ENCODE measurements around the gene SERPINB2.

Gene SERPINB2

GRCh38 chr18:63869374-63869773, 18.1 kb upstream of the SERPINB2 start:
- Histone ChIP-seq H3K4me3 (ENCODE audit: low read length) (no peak overlapping the region), H3K27ac (ENCODE audit: low read depth, low read length) (no peak overlapping the region), H3K9ac (ENCODE audit: low read depth, low read length) (no peak overlapping the region), H3K36me3 (ENCODE audit: insufficient read depth, low read length) (no peaks in the 10 kb centered on the region), H3K4me1 (ENCODE audit: insufficient read depth, low read length) (no peaks in the 10 kb centered on the region), H3K9me3 (ENCODE audit: insufficient read depth, low read depth, low read length) (no peaks in the 10 kb centered on the region), H3K27me3 (ENCODE audit: insufficient read depth, low read length) (no peaks in the 10 kb centered on the region)
- 95% methylated on average over 9 of the region's 9 CpGs for WGBS

- Histone ChIP-seq H3K27ac (ENCODE audit: low read depth, low read length) (no peak overlapping the region), H3K9me3 (ENCODE audit: insufficient read depth, low read depth, low read length) (no peaks in the 10 kb centered on the region), H3K9ac (ENCODE audit: low read depth, low read length) (no peak overlapping the region), H3K4me3 (ENCODE audit: low read length) (no peak overlapping the region), H3K27me3 (ENCODE audit: insufficient read depth, low read length) (no peaks in the 10 kb centered on the region), H3K36me3 (ENCODE audit: insufficient read depth, low read length) (no peaks in the 10 kb centered on the region), H3K4me1 (ENCODE audit: insufficient read depth, low read length) (no peaks in the 10 kb centered on the region)
- 97% methylated on average over 3 of the region's 3 CpGs for WGBS
Observed at GRCh38 chr18:63869851-63870250, 17.7 kb upstream of the SERPINB2 start.

DNA sequence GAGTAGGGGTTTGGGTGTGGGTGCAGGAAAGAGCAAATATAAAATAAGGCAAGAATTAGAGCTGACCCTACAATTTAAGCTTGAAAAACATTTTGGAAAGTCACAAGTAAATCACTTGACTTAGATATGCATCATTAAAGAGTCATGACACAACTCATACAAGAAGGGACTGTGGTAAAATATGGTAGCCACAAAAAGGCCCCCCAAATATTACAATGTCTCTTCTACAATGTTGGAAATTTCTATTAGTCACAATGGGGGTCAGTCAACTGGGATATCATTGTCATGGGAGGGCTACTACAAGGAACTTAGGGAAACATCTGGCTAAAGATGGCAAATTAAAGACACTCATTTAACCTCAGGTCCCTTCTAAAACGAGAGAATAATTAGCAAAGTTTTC, 15.7 kb upstream of the SERPINB2 start:
- Histone ChIP-seq H3K9me3 (ENCODE audit: insufficient read depth, low read depth, low read length) (no peaks in the 10 kb centered on the region), H3K27me3 (ENCODE audit: insufficient read depth, low read length) (no peaks in the 10 kb centered on the region), H3K4me3 (ENCODE audit: low read length) (no peak overlapping the region), H3K36me3 (ENCODE audit: insufficient read depth, low read length) (no peaks in the 10 kb centered on the region), H3K9ac (ENCODE audit: low read depth, low read length) (no peak overlapping the region), H3K4me1 (ENCODE audit: insufficient read depth, low read length) (no peaks in the 10 kb centered on the region), H3K27ac (ENCODE audit: low read depth, low read length) (no peak overlapping the region)
- WGBS = 96% methylated on average over 1 of the region's 1 CpG

- Histone ChIP-seq H3K36me3 (ENCODE audit: insufficient read depth, low read length) (no peaks in the 10 kb centered on the region), H3K9me3 (ENCODE audit: insufficient read depth, low read depth, low read length) (no peaks in the 10 kb centered on the region), H3K27me3 (ENCODE audit: insufficient read depth, low read length) (no peaks in the 10 kb centered on the region), H3K4me1 (ENCODE audit: insufficient read depth, low read length) (no peaks in the 10 kb centered on the region), H3K4me3 (ENCODE audit: low read length) (no peak overlapping the region), H3K9ac (ENCODE audit: low read depth, low read length) (no peak overlapping the region), H3K27ac (ENCODE audit: low read depth, low read length) (no peak overlapping the region)
Observed at GRCh38 chr18:63872586-63872985, 14.9 kb upstream of the SERPINB2 start.

DNA sequence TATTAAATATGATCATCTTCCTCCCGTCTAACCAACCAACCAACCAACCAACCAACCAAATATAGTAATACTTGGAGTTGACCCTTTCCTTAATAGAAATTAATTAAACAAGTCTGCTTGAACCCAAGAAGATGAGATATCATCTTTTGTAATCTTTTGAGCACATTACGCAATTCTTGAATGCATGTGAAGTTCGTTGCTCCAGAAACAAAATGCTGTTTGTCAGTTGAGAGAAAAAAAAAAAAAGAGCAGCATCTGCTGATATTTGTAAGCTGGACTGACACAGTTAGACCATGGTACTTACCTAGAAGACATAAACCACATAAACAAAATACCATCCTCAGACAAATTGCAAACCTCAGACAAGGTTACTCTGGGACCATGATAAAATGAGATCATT, 9.2 kb upstream of the SERPINB2 start:
- H3K9ac ChIP-seq (ENCODE audit: low read depth, low read length) = no peak overlapping the region
- no peak overlapping the region for H3K4me3 ChIP-seq (ENCODE audit: low read length)
- H3K9me3 ChIP-seq (ENCODE audit: insufficient read depth, low read depth, low read length) = no peaks in the 10 kb centered on the region
- H3K27ac ChIP-seq (ENCODE audit: low read depth, low read length) = no peak overlapping the region
- H3K36me3 ChIP-seq (ENCODE audit: insufficient read depth, low read length) = no peaks in the 10 kb centered on the region
- H3K4me1 ChIP-seq (ENCODE audit: insufficient read depth, low read length) = no peaks in the 10 kb centered on the region
- H3K27me3 ChIP-seq (ENCODE audit: insufficient read depth, low read length) = no peaks in the 10 kb centered on the region
- 95% methylated on average over 3 of the region's 3 CpGs for WGBS

- Histone ChIP-seq H3K27ac (ENCODE audit: low read depth, low read length) (no peak overlapping the region), H3K36me3 (ENCODE audit: insufficient read depth, low read length) (no peaks in the 10 kb centered on the region), H3K9me3 (ENCODE audit: insufficient read depth, low read depth, low read length) (no peaks in the 10 kb centered on the region), H3K4me1 (ENCODE audit: insufficient read depth, low read length) (no peaks in the 10 kb centered on the region), H3K4me3 (ENCODE audit: low read length) (no peak overlapping the region), H3K9ac (ENCODE audit: low read depth, low read length) (no peak overlapping the region), H3K27me3 (ENCODE audit: insufficient read depth, low read length) (no peaks in the 10 kb centered on the region)
- 94% methylated on average over 4 of the region's 4 CpGs for WGBS
Observed at GRCh38 chr18:63878925-63879324, 8.6 kb upstream of the SERPINB2 start.

DNA sequence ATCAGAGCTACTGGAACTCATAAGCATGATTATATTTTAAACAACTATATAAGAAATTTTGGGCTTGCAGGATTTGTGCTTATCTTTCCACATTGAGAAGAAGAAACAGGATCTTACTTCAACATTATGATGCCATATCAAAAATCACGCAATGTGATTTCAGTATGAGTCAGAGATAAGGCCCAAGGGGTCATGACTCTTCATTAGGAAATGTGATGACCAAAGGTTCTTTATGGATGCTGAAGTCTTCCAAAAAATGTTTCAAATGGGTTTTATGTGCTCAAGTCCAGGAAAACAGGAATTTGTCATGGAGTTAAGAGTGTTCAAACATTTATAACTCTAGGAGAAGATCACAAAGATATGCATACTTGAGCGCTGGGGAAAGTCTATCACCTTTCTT, 7.8 kb upstream of the SERPINB2 start:
- Histone ChIP-seq H3K27ac (ENCODE audit: low read depth, low read length) (no peak overlapping the region), H3K9ac (ENCODE audit: low read depth, low read length) (no peak overlapping the region), H3K36me3 (ENCODE audit: insufficient read depth, low read length) (no peaks in the 10 kb centered on the region), H3K4me1 (ENCODE audit: insufficient read depth, low read length) (no peaks in the 10 kb centered on the region), H3K9me3 (ENCODE audit: insufficient read depth, low read depth, low read length) (no peaks in the 10 kb centered on the region), H3K4me3 (ENCODE audit: low read length) (no peak overlapping the region), H3K27me3 (ENCODE audit: insufficient read depth, low read length) (no peaks in the 10 kb centered on the region)
- WGBS = 100% methylated on average over 2 of the region's 2 CpGs

- H3K27me3 ChIP-seq (ENCODE audit: insufficient read depth, low read length) = no peaks in the 10 kb centered on the region
Observed at GRCh38 chr18:63881851-63882250, 5.7 kb upstream of the SERPINB2 start.

DNA sequence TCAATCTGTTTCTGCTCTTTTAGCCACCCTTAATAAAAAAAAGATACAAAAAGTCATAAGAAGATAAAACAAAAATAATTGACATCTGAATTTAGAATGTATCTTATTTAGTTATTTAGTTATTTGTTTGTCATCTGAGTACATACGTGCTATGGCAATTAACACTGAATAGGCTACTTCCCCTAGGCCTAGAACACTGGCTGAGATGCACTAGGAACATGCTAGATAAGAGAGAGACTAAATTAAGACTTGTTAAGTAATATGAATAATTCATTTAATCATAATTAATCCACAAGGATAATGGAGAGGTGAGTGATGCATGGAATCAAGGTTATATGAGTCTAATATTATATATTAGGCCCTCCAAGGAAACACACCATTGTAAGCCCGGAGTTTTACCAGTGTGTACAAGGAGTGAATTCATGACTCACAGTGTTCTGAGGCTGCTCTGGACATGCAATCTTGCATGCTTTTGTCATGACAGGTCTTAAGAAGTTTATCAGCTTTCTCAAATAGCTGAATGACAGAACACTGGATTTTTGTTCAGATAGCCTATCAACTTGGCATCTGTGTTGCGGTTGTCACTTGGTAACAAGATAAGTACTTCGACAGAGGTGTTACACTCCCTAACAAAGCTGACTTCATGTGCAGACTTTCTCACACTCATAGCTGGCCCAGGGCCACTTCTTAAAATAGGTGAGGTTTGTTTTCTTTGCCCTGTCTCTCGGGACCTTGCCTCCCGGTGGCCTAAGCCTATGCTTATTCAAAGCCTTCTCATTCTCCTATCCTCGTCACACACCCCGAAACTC, 5.0 kb upstream of the SERPINB2 start:
- H3K9ac ChIP-seq (ENCODE audit: low read depth, low read length) = no peak overlapping the region
- no peaks in the 10 kb centered on the region for H3K36me3 ChIP-seq (ENCODE audit: insufficient read depth, low read length)
- H3K27me3 ChIP-seq (ENCODE audit: insufficient read depth, low read length) = no peaks in the 10 kb centered on the region
- no peak overlapping the region for H3K4me3 ChIP-seq (ENCODE audit: low read length)
- no peak overlapping the region for H3K27ac ChIP-seq (ENCODE audit: low read depth, low read length)
- 82% methylated on average over 8 of the region's 8 CpGs for WGBS
- H3K4me1 ChIP-seq (ENCODE audit: insufficient read depth, low read length) = no peaks in the 10 kb centered on the region
- H3K9me3 ChIP-seq (ENCODE audit: insufficient read depth, low read depth, low read length) = no peaks in the 10 kb centered on the region

More at GRCh38 chr18:63881851-63882250, 5.7 kb upstream of the SERPINB2 start:
- H3K4me1 ChIP-seq (ENCODE audit: insufficient read depth, low read length) = no peaks in the 10 kb centered on the region
- WGBS = 94% methylated on average over 2 of the region's 4 CpGs
- H3K27ac ChIP-seq (ENCODE audit: low read depth, low read length) = no peak overlapping the region
- H3K9me3 ChIP-seq (ENCODE audit: insufficient read depth, low read depth, low read length) = no peaks in the 10 kb centered on the region
- H3K36me3 ChIP-seq (ENCODE audit: insufficient read depth, low read length) = no peaks in the 10 kb centered on the region
- H3K9ac ChIP-seq (ENCODE audit: low read depth, low read length) = no peak overlapping the region
- H3K4me3 ChIP-seq (ENCODE audit: low read length) = no peak overlapping the region

GRCh38 chr18:63883617-63884016, 3.9 kb upstream of the SERPINB2 start:
- Histone ChIP-seq H3K27me3 (ENCODE audit: insufficient read depth, low read length) (no peaks in the 10 kb centered on the region), H3K9me3 (ENCODE audit: insufficient read depth, low read depth, low read length) (no peaks in the 10 kb centered on the region), H3K4me1 (ENCODE audit: insufficient read depth, low read length) (no peaks in the 10 kb centered on the region), H3K4me3 (ENCODE audit: low read length) (no peak overlapping the region), H3K27ac (ENCODE audit: low read depth, low read length) (no peak overlapping the region), H3K36me3 (ENCODE audit: insufficient read depth, low read length) (no peaks in the 10 kb centered on the region), H3K9ac (ENCODE audit: low read depth, low read length) (no peak overlapping the region)

DNA sequence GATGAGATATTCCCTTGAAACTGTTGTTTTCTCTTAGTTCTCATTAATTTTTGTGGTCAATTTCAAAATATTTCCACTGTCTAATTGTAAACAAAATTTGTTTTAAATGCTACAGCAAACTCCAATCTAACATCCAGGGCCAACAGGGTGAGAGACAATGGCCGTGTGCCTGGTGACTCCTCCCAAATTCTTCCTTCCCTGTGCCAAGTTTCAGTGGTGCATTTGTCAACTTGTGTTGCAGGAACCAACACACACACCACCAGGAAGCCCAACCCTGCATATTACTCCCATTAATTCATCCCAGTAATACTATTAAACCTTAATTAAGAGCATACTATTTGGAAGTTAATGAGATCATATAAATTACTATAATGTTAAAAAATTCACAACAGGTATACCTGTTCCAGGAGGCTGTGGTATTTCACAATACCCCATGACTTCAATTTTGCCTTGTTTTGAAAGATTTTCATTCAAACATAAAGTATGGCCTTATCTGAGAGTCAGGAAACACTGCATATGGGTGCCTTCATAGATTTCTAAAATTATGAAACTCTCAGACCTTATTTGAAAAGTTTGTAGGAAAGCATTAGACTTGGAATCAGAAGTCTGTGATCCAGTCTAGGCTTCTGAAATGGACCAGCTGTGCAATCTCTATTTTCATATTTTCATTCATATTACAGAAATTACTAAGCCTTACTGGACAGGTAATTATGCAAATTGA, 1.1 kb downstream of the SERPINB2 start:
- 86% methylated on average over 1 of the region's 1 CpG for WGBS
- H3K36me3 ChIP-seq (ENCODE audit: insufficient read depth, low read length) = no peaks in the 10 kb centered on the region
- no peaks in the 10 kb centered on the region for H3K9me3 ChIP-seq (ENCODE audit: insufficient read depth, low read depth, low read length)
- no peak overlapping the region for H3K4me3 ChIP-seq (ENCODE audit: low read length)
- H3K4me1 ChIP-seq (ENCODE audit: insufficient read depth, low read length) = no peaks in the 10 kb centered on the region
- H3K27me3 ChIP-seq (ENCODE audit: insufficient read depth, low read length) = no peaks in the 10 kb centered on the region
- H3K27ac ChIP-seq (ENCODE audit: low read depth, low read length) = no peak overlapping the region
- H3K9ac ChIP-seq (ENCODE audit: low read depth, low read length) = no peak overlapping the region

Data from HUES64 (cell line).